Measurements from ENCODE around the gene PDGFRB.

GRCh38 chr5:150144879-150145278 is 10.8 kb downstream of the PDGFRB start:
- TF ChIP-seq CTCF (conservative IDR thresholded peaks at IDR 0.05) (no peak), EZH2 (IDR thresholded peaks at IDR 0.05; ENCODE audit: low read depth) (no peak)

Data from PC-9 (cell line).